NCI-H748 treated with DMSO at 0.1 percent for 48 hours (cell line): Measurements from ENCODE around the gene C9orf153.
A peak's percentile ranks its signal among the peaks of the same experiment; 100 is the strongest.
"Not testable (repeated sequence)": the region's sequence is repeated elsewhere in the genome, so short reads cannot be mapped to it uniquely, and the experiment has no call there.

ENCODE experiments used
- DNase-seq: peaks from one replicate; lab custom pipeline; 2025; lab: John Stamatoyannopoulos, UW

The C9orf153 gene

DNA sequence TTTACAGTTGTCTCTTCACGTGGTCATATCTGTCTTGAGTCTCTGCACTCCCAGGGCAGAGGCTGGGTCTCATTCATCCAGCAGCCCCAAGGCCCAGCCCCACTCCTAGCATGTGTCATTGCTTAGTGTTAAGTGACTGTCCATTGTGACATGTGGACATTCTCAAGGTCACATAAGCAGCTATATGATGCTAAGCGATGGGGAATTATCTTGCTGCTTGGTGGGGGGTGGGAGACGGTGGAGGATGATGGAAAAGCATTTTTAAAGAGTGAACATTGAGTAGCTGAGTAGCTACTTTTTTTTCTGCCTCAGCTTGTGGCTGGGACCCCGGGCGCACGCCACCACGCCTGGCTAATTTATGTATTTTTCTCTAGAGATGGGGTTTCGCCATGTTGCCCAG, at the start of gene C9orf153:
Gene C9orf153, minus strand, starts transcription at position 101 of the 400 bp plus-strand sequence. CDS start 30,054 bp downstream, outside the sequence.
- DNase-seq: no peak

DNA sequence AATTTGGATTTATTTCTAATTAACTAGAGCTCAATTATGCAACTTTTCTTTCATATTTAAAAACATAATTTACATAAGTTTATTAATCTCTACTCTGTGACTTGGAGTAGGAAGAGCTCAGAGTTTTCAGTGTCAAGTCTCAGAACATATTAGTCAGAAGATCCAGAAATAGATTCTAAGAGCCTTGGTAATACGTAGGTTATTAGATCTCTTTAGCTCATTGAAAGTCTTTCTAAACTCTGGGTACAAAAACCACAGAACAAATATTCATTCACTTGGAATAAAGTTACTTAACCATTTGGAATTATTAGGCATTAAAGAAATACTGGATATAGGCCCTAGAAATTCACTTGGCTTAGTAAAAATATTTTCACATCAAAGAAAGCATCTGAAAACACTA, 49.2 kb upstream of the C9orf153 start:
- DNase-seq: no peak

DNA sequence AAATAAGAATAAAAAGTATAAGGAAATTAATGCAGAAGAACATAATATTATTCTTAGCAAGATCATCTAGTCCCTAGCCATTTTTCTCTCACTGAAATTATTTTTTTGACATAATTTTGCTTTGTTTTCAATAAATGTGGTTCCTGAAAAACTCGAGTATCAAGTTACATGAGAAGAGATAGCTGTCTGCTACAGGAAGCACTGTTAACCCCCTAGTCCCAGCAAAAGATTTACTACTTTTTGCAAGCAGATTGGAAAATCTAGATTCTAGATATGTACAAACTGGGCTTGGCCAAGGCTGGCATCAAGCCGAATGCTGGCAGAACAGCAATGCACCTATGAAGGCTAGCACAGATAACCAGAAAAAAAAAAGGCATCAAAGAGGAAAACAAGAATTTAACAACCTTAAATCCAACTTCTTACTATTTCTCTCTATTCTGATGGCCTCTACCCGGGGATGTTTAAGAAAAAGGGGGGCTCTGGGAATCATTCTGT, 44.8 kb upstream of the C9orf153 start:
- no peak for DNase-seq

DNA sequence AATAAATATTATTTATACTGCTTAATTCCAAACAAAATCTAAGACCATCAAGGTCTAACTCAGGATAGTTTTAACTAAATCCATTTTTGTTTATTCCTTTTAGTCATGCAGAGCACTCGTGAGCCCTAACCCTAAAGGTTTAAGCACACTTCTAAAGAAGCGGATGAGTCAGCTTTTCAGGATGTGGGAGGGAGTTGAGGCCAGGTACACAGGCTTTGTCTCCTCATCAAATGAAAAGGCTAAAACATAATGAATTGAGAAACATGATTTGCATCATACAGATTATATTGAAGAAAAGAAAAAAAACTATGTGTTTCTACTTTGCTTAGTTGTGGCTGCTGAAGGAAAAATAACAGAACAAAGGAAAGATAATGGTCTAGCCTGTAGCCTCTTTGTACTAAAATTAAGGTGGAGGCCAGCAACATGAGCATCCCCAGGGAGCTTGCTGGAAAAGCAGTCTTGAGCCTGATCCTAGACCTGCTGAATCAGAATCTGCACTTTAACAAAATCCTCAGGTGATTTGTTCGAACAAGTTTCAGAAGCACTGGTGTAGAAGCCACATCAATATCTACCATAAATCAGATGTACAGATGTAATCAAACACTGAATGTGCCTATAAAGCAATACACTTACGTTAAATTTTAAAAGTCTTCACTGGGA, 44.0 kb upstream of the C9orf153 start:
- no peak for DNase-seq

DNA sequence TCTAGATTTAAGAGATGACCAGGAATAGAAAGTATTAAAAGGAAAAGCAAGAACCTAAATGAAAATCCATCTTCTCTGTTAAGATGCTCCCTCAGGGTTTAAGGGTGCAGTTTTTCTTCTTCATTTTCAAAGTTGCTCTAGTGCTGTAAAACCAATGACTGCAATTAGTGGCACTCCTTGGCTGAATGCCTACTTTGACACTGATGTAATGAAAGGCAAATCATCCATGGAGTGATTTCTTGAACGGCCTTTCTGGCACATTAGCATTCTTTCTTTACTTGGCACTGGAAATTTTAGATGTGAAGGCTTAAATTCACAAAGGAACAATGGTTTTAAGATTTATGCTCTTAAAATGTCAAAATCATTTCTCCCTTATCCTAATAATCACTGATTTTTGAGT, 42.2 kb upstream of the C9orf153 start:
- DNase-seq: no peak

DNA sequence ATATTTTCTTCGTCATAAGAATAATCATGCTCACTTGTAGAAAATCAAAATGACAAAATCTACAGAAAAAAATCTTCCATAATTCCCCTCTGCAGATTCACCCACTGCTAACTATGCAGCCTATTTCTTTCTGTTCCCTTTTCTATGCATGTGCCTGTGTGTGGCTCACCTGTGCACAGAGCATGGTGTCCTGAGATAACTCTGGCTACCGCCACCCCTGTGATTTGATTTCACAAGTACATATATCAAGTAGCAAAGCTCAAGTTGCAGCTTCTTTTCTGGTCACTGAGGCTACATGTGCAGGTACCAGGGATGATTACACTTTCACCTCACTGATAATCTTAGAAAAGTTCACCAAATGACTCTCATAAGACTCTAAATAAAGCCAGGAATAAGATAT, 41.2 kb upstream of the C9orf153 start:
- DNase-seq: no peak

DNA sequence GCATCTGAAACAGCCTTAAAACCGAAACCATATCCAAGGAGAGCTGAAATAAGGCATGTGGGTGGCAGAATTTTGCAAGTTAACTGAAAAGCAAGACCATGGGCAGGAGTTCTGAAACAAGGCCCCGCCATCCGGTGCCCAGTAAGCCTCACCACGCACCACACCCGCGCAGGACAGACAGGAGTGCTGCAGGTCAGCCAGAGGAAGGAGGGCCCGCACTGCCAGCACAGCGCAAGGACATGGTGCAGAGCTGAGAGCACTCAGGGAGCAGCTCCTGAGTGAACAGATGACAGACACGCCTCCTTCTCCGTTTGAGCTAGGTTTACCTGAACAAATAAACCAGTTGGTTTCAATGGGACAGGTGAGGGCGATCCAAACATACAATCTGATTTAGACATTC, 39.4 kb upstream of the C9orf153 start:
- no peak for DNase-seq

DNA sequence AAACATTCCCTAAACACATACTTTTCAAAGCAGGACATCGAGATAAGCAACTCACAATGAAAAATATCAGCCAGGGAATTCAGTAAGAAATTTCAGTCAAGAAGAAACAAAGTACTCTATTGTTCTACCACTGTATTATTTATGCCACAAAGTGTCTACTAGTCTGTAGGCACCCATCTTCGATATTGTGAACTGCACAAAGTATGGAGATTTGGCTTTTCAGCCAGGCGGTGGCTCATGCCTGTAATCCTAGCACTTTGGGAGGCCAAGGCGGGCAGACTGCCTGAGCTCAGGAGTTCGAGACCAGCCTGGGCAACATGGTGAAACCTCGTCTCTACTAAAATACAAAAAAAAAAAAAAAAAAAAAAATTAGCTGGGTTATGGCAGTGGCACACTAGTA, 30.9 kb upstream of the C9orf153 start:
- not testable (repeated sequence) for DNase-seq

DNA sequence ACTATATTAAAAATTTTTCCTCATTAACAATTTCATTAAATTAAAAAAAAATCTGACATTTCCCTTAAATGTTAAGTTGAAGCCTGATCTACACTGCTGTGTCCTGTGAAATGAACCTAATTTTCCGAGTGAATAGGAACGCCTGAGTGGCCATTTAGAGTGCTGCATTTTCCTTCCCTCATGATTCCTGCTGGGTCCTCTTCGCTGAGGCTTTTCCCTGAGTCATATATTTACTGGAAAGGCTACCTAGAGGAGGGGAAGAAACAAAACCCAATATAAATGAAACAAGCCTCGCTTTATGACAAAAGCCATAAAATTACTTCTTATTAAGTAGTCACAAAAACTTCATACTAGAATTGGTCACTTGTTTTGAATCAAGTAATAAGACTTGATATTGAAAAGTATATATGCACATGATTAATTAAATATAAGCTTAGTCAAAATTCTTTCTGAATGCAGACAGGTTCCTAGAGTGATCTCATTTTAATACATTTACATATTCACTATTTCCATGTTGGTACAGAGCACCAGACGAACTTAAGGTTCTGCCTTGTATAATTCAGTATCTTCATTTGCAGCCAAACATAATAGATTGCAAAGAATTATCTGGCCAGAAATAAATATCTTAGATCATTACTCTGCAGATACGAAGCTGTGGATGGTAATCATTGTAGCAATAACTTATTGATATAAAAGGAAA, 29.2 kb upstream of the C9orf153 start:
- no peak for DNase-seq

DNA sequence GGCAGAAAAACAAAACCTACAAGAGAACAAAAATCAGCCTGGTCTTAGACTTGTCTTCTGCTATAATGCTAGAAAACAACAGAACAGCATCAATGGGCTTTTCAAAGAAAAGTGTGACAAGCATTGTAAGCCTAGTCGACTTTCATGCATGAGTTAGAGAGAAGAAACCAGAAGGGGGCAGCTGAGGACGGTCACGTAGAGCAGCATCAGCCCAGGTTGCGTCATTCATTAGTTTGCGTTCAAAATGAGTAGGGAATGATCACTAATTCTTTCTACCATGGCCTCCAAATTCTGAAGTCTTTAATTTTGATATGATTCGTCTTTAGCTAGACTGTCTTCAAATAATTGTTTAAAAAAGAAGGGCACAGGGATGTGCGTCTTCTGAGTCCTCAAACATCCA, 27.6 kb upstream of the C9orf153 start:
- no peak for DNase-seq

DNA sequence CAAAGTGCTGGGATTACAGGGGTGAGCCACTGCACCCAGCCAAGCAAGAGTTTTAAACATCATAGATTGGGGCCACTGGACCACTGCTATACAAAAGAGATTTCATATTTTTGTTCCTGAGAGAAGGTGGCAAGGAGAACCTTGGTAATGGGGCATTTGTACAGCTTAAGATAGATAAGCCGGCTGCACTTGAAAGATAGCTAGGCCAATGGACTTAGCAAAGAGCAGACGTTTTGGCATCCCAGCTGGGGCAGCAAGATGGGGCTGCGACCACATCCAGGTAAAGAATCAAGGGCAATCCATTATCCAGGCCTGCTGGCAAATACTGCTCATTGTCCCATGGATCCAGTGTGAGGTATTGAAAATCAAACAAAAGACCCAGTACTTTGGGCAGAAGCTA, 26.8 kb upstream of the C9orf153 start:
- DNase-seq: no peak

DNA sequence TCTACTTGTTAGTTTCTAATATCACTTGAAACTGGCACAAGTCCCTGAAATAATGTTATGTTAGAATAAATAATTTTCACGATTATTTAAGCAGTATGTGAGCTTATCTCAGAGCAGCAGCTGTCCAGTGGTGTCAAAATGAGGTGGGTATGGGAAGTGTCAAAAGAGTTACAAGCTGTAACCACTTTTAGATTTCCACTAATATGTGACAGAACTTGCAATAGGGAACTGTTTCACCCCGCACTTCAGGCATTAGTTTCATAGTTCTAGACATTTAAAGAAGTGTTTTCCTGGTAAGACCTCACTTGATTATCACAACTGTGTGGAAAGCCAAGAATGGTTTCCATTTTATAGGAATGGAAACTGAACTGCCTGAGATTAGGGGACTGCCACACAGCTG, 25.8 kb upstream of the C9orf153 start:
- no peak for DNase-seq

DNA sequence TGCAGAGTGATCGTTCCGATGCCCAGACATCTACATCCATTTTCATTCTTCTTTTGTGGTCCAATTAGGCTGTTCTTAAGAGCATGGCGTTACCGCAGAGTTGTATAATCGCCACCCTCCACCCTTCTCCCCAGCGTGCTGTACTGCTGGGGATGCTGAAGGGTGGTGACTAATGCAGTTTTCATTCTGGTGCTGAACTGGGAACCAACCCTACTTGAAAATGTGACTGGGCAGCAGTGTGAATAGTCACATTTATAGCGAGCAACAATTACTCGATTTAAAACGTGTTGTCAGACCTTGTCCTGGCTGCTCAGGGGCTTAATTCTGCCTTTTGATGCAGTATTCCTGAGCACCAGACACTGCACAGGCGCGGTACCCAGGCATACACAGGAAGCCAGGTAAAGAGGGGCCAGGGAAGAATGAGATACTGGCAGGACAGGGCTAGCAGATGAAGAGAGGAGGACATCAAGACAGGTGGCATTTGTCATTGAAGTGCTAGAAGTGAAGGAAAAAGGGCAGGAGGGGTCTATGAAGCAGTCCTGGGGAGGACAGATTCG, 23.6 kb upstream of the C9orf153 start:
- no peak for DNase-seq

DNA sequence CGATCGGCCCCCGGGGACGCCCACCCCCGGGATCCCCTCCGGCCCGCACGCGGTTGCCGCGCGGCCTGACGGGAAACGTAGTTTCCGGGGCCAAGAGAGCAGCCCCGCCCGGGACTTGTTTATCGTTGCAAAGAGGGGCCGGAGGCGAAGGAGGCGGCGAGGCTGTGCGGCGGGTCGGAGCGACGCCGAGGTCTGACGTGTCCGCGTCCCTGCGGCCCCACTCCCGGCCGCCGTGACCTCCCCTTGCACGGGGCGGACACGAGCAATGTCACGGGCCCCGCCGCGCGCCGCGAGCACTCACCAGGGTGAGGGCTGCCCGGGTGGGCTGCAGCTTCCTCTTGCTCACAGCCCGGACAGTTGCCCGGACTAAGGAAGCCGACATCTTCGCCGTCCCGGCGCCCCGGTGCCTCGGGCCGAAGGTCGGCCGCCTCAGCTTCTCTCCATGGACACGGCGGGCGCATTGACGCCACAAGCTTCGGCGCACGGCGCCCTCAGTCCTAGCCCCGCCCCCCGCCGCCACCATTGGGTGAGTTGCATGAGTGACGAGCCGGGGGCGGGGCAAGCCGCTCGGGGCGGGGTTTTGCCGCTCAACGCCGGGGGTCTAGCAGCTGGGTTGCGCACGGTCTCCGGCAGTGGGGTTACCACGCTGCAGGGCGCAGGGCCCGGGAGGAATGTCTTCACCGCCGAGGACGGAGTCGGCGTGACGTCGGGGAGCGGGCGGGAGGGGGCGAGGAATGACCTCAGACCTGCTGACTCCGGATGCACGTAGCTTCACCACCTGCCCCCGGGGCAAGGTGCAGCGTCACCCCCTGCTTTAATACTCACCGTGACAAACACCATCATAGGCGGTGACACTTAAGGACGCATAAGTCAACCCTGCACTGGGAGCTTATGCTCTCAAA, 22.9 kb upstream of the C9orf153 start, which contains the start of gene ISCA1:
Gene ISCA1, minus strand, starts transcription at position 462 of the 902 bp plus-strand sequence. Its CDS starts 80 bp downstream, at position 382.
- DNase-seq: peak; percentile 82

DNA sequence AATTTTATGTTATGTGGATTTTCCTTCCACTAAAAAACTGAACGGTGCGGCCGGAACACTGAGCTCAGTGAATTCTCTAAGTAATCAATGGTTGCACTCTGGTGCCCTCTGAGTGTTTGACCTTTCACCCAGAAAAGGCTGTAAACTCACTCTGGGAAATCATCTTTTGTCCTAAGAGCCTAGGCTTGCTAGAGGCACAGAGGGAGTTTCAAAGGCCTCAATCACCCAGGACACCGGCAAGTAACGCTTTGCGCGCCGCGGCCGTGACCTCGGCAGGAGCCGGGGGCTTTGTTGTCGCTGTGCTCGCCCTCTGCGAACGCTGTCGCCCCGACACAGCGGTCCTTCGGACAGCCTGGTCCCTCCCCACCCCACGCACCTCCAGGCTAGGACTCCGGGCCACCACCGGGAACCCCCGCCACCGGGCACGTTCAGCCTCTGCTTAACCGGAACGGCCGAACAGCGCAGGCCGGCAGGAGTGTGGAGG, 22.2 kb upstream of the C9orf153 start:
- DNase-seq: no peak

DNA sequence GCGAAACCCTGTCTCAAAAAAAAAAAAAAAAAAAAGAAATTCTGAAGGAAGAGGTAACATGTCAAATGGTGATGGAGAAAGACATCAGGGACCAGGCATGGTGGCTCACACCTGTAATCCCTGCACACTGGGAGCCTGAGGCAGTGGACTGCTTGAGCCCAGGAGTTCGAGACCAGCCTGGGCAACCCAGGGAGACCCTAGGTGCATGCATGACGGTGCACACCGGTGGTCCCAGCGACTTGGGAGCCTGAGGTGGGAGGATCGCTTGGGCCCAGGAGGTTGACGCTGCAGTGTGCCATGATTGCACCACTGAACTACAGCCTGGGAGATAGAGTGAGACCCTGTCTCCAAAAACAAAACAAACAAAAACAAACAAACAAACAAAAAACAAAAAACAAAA, 21.1 kb upstream of the C9orf153 start:
- DNase-seq: no peak

DNA sequence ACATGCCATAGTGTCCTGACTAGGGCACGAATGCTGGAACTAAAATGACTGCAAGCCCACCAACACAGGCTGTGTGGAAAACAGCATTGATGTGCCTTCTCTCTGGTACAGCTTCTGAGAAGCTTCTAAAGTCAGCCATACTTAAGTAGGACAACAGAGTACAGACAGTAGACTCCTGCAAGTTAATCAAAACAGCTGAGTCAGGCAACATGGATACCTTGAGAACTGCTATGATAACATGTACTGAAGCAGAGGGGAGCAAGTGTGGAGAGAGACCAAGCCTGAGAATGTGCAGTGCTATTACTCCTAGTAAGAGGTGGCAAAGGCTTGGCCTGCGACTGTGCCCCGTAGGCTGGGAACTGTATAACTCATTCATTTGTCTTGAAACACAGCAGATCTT, 20.4 kb upstream of the C9orf153 start:
- DNase-seq: no peak

DNA sequence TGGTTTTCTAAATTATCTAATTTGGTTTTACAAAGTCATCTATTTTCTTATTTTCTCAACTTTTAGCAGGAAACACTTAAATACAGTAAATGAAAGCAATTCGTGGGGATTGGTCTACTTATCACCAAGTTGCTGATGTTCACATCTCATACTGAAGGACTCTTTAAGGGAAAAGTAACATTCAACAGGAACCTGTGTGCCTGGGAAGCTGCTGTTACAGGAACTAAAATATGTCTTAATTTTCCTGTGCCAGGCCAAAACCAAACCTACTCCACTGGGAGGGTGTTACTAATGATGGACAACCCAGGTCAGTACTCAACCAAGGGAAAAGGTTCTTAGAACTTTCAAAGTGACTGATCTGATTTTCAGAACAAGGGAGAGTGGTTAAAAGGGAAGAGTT, 17.6 kb upstream of the C9orf153 start:
- no peak for DNase-seq

DNA sequence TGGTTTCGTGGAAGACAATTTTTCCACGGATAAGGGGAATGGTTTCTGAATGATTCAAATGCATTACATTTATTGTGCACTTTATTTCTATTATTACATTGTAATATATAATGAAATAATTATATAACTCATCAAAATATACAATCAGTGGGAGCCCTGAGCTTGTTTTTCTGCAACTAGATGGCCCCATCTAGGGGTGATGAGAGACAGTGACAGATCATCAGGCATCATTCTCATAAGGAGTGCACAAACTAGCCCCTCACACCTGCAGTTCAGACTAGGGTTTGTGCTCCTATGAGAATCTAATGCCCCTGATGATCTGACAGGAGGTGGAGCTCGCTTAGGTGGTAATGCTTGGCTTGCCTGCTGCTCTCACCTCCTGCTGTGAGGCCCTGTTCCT, 16.5 kb upstream of the C9orf153 start:
- DNase-seq: no peak

DNA sequence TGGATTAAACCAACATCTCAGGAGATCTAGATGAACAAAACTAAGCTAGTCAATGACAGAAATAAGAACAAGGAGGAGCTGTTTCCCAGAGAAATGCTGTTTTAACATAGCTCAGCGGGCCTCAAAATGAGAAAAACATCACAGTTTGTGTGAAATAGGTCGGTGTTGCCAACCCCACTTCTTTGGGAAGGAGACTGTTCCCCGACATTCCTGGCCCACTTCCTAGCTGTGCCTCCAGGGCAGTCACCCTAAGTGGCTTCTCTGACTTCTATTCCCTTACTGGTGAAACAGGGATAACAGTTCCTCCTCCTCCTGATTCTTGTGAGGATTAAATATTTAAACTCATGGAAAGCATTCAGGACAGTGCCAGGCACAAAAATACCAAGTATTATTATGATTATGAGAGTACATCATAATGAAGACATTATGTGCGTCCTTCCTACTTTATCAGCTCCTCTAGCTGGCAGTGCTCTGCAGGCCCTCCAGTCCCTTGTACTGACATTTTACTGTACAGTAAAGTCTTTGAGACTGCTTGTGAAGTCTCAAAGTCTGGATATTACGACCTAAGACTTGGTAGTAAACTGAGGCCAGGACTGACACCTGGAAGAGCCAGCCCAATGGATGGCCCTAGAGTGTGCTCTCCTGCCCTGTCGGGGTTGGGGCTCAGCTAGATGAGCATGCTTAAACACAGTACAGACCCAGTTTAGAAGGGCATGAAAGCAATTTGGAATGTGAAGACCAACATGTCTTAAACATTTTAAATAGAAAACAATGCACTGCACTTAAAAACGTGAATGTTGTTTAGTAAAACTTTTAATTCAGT, 15.6 kb upstream of the C9orf153 start:
- DNase-seq: no peak

DNA sequence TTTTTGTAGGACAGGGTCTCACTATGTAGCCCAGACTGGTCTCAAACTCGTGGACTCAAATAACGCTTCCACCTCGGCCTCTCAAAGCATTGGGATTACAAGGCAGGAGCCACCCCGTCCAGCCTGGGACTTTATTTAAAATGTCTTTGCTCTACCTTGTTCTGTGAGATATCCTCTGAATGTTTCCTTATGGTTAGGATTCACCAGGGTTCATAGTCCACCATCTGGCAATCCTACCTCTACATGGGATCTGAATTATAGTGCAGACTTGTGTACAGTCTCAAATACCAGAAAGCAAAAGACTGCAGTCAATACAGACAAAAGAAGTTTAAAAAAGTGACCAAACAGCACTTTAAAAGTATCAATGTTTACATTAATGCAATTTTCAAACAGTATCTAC, 12.8 kb upstream of the C9orf153 start:
- no peak for DNase-seq
